ENCODE measurements around the gene UTP15.

The UTP15 gene

GRCh38 chr5:73591102-73591695 lies 25.7 kb downstream of the UTP15 start:
- H3K27ac Mint-ChIP-seq (ENCODE audit: low read depth), result no peak overlapping the region
- no peaks in the 10 kb centered on the region for H3K27me3 Mint-ChIP-seq
- peak; percentile 22 to 57 for DNase-seq (ENCODE audit: low spot score in 2 of 2)
- H3K4me3 Mint-ChIP-seq, result no peak overlapping the region
- no peak for ATAC-seq (replicated peaks; ENCODE audit: extremely low read depth, poor library complexity, severe bottlenecking)
- no peaks in the 10 kb centered on the region for H3K9me3 Mint-ChIP-seq
- H3K4me1 Mint-ChIP-seq, result no peaks in the 10 kb centered on the region
- no peaks in the 10 kb centered on the region for H3K36me3 Mint-ChIP-seq (ENCODE audit: insufficient read depth)

- no peaks in the 10 kb centered on the region for H3K4me1 Mint-ChIP-seq
These were observed 26.4 kb downstream of the UTP15 start for GRCh38 chr5:73591698-73592501.

GRCh38 chr5:73592551-73592950 lies 27.0 kb downstream of the UTP15 start:
- no peak for DNase-seq (ENCODE audit: low spot score in 2 of 2)
- Mint-ChIP-seq H3K36me3 (ENCODE audit: insufficient read depth) (no peaks in the 10 kb centered on the region), H3K4me1 (no peaks in the 10 kb centered on the region), H3K27me3 (no peaks in the 10 kb centered on the region), H3K4me3 (no peak overlapping the region), H3K27ac (ENCODE audit: low read depth) (no peak overlapping the region), H3K9me3 (no peaks in the 10 kb centered on the region)
- ATAC-seq (replicated peaks; ENCODE audit: extremely low read depth, poor library complexity, severe bottlenecking), result no peak

More at GRCh38 chr5:73591698-73592501, 26.4 kb downstream of the UTP15 start:
- DNase-seq (ENCODE audit: low spot score in 2 of 2) (no peak), ATAC-seq (replicated peaks; ENCODE audit: extremely low read depth, poor library complexity, severe bottlenecking) (no peak)
- Mint-ChIP-seq H3K27ac (ENCODE audit: low read depth) (no peak overlapping the region), H3K36me3 (ENCODE audit: insufficient read depth) (no peaks in the 10 kb centered on the region), H3K4me3 (no peak overlapping the region), H3K9me3 (no peaks in the 10 kb centered on the region), H3K27me3 (no peaks in the 10 kb centered on the region)

- H3K27ac Mint-ChIP-seq (ENCODE audit: low read depth), result no peak overlapping the region
- H3K27me3 Mint-ChIP-seq, result no peaks in the 10 kb centered on the region
- H3K36me3 Mint-ChIP-seq (ENCODE audit: insufficient read depth), result no peaks in the 10 kb centered on the region
- DNase-seq (ENCODE audit: low spot score in 2 of 2), result no peak
- H3K4me1 Mint-ChIP-seq, result no peaks in the 10 kb centered on the region
- peaks cover 3% of the 10 kb centered on the region for H3K9me3 Mint-ChIP-seq
- no peak overlapping the region for H3K4me3 Mint-ChIP-seq
- no peak for ATAC-seq (replicated peaks; ENCODE audit: extremely low read depth, poor library complexity, severe bottlenecking)
These were observed 31.3 kb downstream of the UTP15 start for GRCh38 chr5:73596705-73597328.

- DNase-seq (ENCODE audit: low spot score in 2 of 2), result no peak
- Mint-ChIP-seq H3K27ac (ENCODE audit: low read depth) (no peak overlapping the region), H3K9me3 (peaks cover 5% of the 10 kb centered on the region), H3K36me3 (ENCODE audit: insufficient read depth) (no peaks in the 10 kb centered on the region), H3K4me1 (peaks cover 5% of the 10 kb centered on the region), H3K4me3 (no peak overlapping the region), H3K27me3 (no peaks in the 10 kb centered on the region)
- ATAC-seq (replicated peaks; ENCODE audit: extremely low read depth, poor library complexity, severe bottlenecking), result no peak
These were observed 33.8 kb downstream of the UTP15 start for GRCh38 chr5:73599380-73599779.

GRCh38 chr5:73603998-73604397 lies 38.5 kb downstream of the UTP15 start:
- no peaks in the 10 kb centered on the region for H3K36me3 Mint-ChIP-seq (ENCODE audit: insufficient read depth)
- no peaks in the 10 kb centered on the region for H3K27me3 Mint-ChIP-seq
- peak overlapping the region; percentile 23 for H3K4me3 Mint-ChIP-seq
- H3K9me3 Mint-ChIP-seq, result peaks cover 5% of the 10 kb centered on the region
- peak overlapping the region; percentile 29 for H3K27ac Mint-ChIP-seq (ENCODE audit: low read depth)
- DNase-seq (ENCODE audit: low spot score in 2 of 2) (no peak), ATAC-seq (replicated peaks; ENCODE audit: extremely low read depth, poor library complexity, severe bottlenecking) (peak; percentile 89)
- peaks cover 10% of the 10 kb centered on the region for H3K4me1 Mint-ChIP-seq

GRCh38 chr5:73605223-73606087 lies 39.9 kb downstream of the UTP15 start:
- ATAC-seq (replicated peaks; ENCODE audit: extremely low read depth, poor library complexity, severe bottlenecking), result no peak
- H3K9me3 Mint-ChIP-seq, result peaks cover 5% of the 10 kb centered on the region
- H3K27ac Mint-ChIP-seq (ENCODE audit: low read depth), result peak overlapping the region; percentile 42
- H3K36me3 Mint-ChIP-seq (ENCODE audit: insufficient read depth), result no peaks in the 10 kb centered on the region
- peaks cover 10% of the 10 kb centered on the region for H3K4me1 Mint-ChIP-seq
- H3K4me3 Mint-ChIP-seq, result no peak overlapping the region
- no peak for DNase-seq (ENCODE audit: low spot score in 2 of 2)
- H3K27me3 Mint-ChIP-seq, result peaks cover 4% of the 10 kb centered on the region

GRCh38 chr5:73606206-73606753 lies 40.7 kb downstream of the UTP15 start:
- ATAC-seq (replicated peaks; ENCODE audit: extremely low read depth, poor library complexity, severe bottlenecking), result no peak
- Mint-ChIP-seq H3K36me3 (ENCODE audit: insufficient read depth) (no peaks in the 10 kb centered on the region), H3K27ac (ENCODE audit: low read depth) (no peak overlapping the region), H3K4me3 (no peak overlapping the region), H3K27me3 (peaks cover 12% of the 10 kb centered on the region), H3K9me3 (peaks cover 5% of the 10 kb centered on the region), H3K4me1 (peaks cover 10% of the 10 kb centered on the region)
- DNase-seq (ENCODE audit: low spot score in 2 of 2), result no peak

- Mint-ChIP-seq H3K27ac (ENCODE audit: low read depth) (no peak overlapping the region), H3K4me1 (peaks cover 10% of the 10 kb centered on the region), H3K27me3 (peaks cover 20% of the 10 kb centered on the region), H3K36me3 (ENCODE audit: insufficient read depth) (no peaks in the 10 kb centered on the region), H3K9me3 (no peaks in the 10 kb centered on the region), H3K4me3 (no peak overlapping the region)
- ATAC-seq (replicated peaks; ENCODE audit: extremely low read depth, poor library complexity, severe bottlenecking) (no peak), DNase-seq (ENCODE audit: low spot score in 2 of 2) (no peak)
These were observed 41.7 kb downstream of the UTP15 start for GRCh38 chr5:73607228-73607627.

- ATAC-seq (replicated peaks; ENCODE audit: extremely low read depth, poor library complexity, severe bottlenecking), result no peak
- Mint-ChIP-seq H3K27ac (ENCODE audit: low read depth) (no peak overlapping the region), H3K36me3 (ENCODE audit: insufficient read depth) (no peaks in the 10 kb centered on the region), H3K9me3 (no peaks in the 10 kb centered on the region), H3K27me3 (peaks cover 46% of the 10 kb centered on the region), H3K4me3 (no peak overlapping the region), H3K4me1 (no peaks in the 10 kb centered on the region)
- no peak for DNase-seq (ENCODE audit: low spot score in 2 of 2)
These were observed 47.3 kb downstream of the UTP15 start for GRCh38 chr5:73612799-73613198.

- ATAC-seq (replicated peaks; ENCODE audit: extremely low read depth, poor library complexity, severe bottlenecking), result no peak
- Mint-ChIP-seq H3K4me1 (no peaks in the 10 kb centered on the region), H3K36me3 (ENCODE audit: insufficient read depth) (no peaks in the 10 kb centered on the region), H3K27ac (ENCODE audit: low read depth) (no peak overlapping the region), H3K4me3 (no peak overlapping the region), H3K9me3 (no peaks in the 10 kb centered on the region), H3K27me3 (peaks cover 46% of the 10 kb centered on the region)
- DNase-seq (ENCODE audit: low spot score in 2 of 2), result no peak
These were observed 49.5 kb downstream of the UTP15 start for GRCh38 chr5:73615085-73615484.

GRCh38 chr5:73615947-73616346 lies 50.4 kb downstream of the UTP15 start:
- Mint-ChIP-seq H3K4me3 (no peak overlapping the region), H3K4me1 (no peaks in the 10 kb centered on the region), H3K9me3 (no peaks in the 10 kb centered on the region), H3K27ac (ENCODE audit: low read depth) (no peak overlapping the region), H3K27me3 (peaks cover 37% of the 10 kb centered on the region), H3K36me3 (ENCODE audit: insufficient read depth) (no peaks in the 10 kb centered on the region)
- DNase-seq (ENCODE audit: low spot score in 2 of 2) (no peak), ATAC-seq (replicated peaks; ENCODE audit: extremely low read depth, poor library complexity, severe bottlenecking) (no peak)

Measured in central memory CD8-positive, alpha-beta T cell (primary cell).